DND-41 (cell line): ENCODE measurements around the gene PTGER3.

Experiments
- CTCF ChIP-seq: IDR thresholded peaks from 2 replicates; pipeline ENCODE4 v1.5.1; 2012; ENCODE audit warnings: borderline replicate concordance, low read length, moderate library complexity, mild to moderate bottlenecking; ENCODE audit not compliant: poor library complexity, severe bottlenecking; ENCODE audit errors: extremely low read depth
- EZH2 ChIP-seq: IDR thresholded peaks from 3 replicates; pipeline ENCODE4 v1.6.1; 2012; ENCODE audit warnings: borderline replicate concordance, low read depth, mild to moderate bottlenecking, moderate library complexity, low read length, inconsistent platforms; ENCODE audit not compliant: severe bottlenecking

GRCh38 chr1:71027991-71028390 lies 19.6 kb downstream of the PTGER3 start:
- TF ChIP-seq CTCF (no peak), EZH2 (no peak)
